GM12874 (cell line): ENCODE measurements around the gene BBS10.

Experiments used
- TF ChIP-seq, protein P1 (sequence below): IDR thresholded peaks from 2 replicates; pipeline ENCODE4 v1.5.1; 2011; ENCODE audit warnings: low read depth, mild to moderate bottlenecking, control low read depth, low read length, moderate library complexity; ENCODE audit not compliant: insufficient read depth

BBS10 gene

DNA sequence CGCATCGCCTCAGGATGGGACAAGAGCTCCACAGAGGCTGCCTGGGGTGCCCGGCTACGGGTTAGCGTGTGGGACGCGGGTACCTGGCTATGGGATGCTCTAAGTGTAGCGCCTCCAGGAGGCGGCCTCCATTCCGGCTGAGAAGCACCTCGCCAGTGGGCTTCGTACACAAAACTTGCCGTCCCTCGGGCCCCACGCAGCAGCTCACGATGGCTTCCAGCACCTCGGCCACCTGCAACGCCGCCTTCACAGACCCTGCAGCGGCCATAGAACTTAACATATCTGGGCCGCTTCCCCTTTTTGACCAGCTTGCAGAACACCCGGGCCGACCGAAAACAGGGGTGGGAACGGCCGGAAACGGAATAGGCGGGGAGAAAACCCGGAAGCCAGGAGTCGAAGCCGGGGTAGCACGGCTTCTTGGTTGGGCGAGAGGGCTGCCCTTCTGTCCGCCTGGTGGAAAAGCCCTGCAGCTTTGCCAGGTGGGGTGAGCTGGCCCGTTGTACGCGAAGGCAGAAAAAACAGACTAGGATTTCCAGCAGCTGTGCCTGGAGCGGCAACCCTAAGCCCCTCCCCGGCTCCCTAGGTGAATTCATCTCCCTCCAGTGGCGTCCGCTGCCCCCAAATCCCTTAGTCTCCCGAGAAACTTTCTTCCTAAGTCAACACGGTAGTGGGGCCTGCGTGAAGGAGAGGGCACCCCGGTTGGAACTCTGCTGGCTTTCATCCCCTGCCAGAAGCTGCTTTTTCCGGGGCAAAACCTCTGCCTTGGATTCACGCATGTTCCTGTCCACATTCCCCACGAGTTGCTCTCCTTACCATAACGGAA lies at the start of gene BBS10:
TSS of gene BBS10 (minus strand) at position 337 of the 823 bp plus-strand sequence. CDS start at position 280, 57 bp downstream.
- TF ChIP-seq, protein P1, sequence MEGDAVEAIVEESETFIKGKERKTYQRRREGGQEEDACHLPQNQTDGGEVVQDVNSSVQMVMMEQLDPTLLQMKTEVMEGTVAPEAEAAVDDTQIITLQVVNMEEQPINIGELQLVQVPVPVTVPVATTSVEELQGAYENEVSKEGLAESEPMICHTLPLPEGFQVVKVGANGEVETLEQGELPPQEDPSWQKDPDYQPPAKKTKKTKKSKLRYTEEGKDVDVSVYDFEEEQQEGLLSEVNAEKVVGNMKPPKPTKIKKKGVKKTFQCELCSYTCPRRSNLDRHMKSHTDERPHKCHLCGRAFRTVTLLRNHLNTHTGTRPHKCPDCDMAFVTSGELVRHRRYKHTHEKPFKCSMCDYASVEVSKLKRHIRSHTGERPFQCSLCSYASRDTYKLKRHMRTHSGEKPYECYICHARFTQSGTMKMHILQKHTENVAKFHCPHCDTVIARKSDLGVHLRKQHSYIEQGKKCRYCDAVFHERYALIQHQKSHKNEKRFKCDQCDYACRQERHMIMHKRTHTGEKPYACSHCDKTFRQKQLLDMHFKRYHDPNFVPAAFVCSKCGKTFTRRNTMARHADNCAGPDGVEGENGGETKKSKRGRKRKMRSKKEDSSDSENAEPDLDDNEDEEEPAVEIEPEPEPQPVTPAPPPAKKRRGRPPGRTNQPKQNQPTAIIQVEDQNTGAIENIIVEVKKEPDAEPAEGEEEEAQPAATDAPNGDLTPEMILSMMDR = peak; percentile 35; the same call in 1 of the 2 replicates

GRCh38 chr12:76391461-76391860 lies 43.2 kb upstream of the BBS10 start:
- TF ChIP-seq, protein P1 = no peak

DNA sequence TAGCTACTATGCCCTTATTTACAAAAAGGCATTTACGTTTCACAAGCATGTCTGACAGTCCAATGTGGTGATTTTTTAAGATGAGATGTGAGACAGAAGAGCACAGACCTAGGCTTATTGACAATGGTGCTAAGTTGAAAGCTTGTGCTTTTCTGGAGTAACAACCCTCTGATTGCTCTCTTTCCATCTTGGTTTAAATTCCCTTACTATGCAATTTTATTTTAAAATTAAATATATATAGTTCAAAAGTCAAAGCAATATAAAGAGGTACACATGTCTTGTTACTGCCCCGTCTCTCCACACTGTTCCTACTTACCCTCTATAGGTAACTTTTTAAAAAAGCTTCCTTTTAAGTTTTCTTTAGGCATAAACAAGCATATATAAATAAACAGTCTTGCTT lies 39.4 kb upstream of the BBS10 start:
- TF ChIP-seq, protein P1 = no peak

GRCh38 chr12:76384560-76384959 lies 36.3 kb upstream of the BBS10 start:
- TF ChIP-seq, protein P1 = no peak

GRCh38 chr12:76383988-76384387 lies 35.8 kb upstream of the BBS10 start:
- TF ChIP-seq, protein P1 = no peak

DNA sequence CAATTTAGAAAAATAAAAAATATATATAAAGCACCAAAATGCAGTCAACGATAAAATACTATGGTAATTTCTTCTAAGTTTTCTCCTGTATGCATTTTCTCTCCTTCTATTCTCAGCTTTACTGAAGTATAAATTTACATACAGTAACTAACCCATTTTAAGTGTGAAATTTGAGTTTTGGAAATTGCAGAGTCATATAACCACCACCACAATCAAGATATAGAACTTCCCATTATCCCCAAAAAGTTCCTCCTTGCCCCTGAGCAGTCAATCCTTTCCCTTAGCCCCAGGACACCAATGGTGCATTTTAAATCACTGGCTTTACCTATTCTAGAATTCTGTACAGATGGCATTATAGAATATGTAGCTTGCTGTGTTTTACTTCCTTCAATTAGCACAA lies 31.0 kb upstream of the BBS10 start:
- TF ChIP-seq, protein P1 = no peak

DNA sequence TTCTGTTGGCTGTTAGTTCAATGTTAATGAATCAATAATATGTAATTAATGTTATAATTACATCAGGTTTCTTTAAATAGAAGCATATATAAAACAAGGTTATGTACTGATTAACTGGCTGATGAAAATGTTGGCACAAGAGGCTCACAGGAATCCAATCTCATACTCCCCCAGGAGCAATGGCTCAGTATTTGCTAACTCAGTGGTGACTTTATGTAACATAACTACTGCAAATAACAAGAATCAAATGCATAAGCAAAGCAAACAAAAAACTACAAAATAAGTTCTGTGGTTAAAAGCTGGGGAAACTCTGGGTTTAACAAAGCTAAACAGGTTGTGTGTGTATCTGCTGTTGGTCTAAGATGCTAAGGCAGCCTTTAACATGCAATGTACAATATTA lies 27.7 kb upstream of the BBS10 start:
- TF ChIP-seq, protein P1 = no peak
